Activated CD4-positive, alpha-beta T cell treated with anti-CD3 and anti-CD28 coated beads, Interleukin-2, amount 50 U/mL, for 48 hours (primary cell): ENCODE results near the gene SOAT2.
"Not testable (repeated sequence)": the region's sequence is repeated elsewhere in the genome, so short reads cannot be mapped to it uniquely, and the experiment has no call there.

ENCODE experiments used
- DNase-seq, 2 experiments: peaks; one replicate each; pipeline ENCODE4 v3.0.0-alpha.2; 2020

SOAT2 gene

DNA sequence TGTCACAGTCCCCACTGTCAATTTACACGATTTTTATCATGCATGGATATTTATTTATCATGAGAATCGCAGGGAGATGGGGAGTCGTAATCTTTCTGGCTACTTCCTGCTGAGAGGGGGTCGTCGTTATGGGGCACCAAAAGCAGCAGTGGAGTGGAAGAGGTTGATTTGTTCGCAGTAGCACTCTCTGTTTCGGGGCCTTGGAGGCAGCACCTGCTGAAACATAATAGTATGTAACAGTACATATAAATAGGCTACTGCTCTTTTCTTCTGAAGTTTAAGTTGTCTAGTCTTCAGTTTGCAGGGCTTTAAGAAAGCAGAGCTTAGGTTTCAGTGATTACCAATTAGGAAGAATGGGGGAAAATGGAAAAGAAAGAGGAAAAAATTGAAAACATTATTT lies 3.8 kb downstream of the SOAT2 start:
- no peak for DNase-seq

DNA sequence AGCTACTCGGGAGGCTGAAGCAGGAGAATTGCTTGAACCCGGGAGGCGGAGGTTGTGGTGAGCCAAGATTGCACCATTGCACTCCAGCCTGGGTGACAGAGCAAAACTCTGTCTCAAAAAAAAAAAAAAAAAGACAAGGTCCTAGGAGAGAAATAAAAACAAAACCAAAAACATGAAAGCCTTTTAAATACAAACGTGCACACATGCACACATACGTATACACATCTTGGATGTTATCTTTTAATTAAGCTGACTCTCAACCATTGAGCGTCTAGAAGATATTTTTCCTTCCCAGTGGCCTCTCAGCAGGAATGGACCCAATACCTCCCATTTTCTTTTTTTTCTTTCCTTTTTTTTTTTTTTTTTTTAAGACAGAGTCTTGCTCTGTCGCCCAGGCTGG lies 9.1 kb downstream of the SOAT2 start:
- DNase-seq: not testable (repeated sequence)

DNA sequence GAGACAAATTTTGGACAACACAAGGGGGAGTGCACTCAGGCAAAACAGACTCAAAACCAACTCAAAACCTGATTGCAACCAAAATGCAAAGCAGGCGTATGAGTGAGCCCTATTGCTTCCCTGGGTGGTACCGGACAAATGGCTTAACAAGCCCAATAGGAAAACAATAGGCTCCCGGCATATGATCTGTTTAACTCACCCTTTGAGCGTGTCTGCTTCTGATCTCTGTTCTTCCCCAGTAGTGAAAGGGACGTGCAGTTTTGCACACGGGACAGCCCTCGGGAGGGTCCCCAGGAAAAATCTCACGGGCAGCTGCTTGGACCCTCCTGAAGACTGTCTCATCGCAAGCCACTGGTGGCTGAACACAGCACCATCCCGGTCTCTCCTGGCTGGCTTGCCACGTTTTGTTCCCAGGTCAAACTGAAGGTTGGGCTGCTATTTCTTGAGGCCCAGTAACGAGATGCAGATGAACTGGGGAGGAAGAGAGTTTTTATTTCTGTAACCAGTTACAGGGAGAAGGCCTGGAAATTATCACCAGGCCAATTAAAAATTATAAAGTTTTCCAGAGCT lies 9.9 kb downstream of the SOAT2 start:
- DNase-seq: no peak

DNA sequence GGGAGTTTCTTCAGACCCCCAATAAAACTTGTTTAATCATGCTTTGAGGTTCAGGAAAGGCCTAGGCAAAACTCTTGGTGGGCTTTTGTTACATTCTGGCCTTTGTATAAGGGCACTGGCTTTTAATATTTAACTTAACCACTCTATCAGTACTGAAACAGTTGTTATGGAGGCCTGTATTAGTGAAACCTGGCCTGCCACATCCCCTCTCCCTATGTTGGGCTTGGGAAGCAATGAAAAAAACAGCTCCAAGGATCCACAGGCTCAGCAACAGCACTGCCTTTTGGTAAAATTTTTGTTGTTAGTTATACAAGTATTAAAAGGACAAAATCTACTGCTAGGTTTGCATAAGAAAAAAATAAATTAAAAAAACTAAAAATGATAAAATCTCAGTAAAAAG lies 10.7 kb downstream of the SOAT2 start:
- DNase-seq: no peak

DNA sequence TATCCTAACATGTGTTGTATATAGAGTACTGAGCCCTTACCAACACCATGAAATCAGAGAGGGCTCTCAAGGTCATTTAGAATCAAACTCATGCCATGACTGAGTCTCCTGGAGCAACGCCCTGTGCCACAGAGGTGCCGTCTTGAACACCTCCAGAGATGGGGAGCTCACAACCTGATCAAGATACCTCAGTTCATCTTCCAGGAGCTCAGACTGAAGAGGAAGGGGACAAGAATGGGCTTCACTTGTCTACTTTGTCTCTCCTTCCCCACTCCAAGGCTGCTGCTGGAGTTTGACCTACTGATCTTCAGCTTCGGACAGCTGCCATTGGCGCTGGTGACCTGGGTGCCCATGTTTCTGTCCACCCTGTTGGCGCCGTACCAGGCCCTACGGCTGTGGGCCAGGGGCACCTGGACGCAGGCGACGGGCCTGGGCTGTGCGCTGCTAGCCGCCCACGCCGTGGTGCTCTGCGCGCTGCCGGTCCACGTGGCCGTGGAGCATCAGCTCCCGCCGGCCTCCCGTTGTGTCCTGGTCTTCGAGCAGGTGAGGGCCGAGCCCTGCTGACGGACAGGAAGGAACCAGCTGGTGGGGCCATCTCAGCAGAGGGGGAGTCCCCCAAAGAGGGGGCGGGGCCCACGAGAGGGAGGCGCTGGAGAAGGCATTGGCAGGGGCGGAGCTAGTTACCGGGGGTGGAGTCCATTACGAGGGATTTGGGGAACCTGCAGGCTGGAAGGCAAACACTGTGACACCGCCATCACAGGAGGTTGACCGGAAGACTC lies 12.0 kb downstream of the SOAT2 start:
- no peak for DNase-seq

DNA sequence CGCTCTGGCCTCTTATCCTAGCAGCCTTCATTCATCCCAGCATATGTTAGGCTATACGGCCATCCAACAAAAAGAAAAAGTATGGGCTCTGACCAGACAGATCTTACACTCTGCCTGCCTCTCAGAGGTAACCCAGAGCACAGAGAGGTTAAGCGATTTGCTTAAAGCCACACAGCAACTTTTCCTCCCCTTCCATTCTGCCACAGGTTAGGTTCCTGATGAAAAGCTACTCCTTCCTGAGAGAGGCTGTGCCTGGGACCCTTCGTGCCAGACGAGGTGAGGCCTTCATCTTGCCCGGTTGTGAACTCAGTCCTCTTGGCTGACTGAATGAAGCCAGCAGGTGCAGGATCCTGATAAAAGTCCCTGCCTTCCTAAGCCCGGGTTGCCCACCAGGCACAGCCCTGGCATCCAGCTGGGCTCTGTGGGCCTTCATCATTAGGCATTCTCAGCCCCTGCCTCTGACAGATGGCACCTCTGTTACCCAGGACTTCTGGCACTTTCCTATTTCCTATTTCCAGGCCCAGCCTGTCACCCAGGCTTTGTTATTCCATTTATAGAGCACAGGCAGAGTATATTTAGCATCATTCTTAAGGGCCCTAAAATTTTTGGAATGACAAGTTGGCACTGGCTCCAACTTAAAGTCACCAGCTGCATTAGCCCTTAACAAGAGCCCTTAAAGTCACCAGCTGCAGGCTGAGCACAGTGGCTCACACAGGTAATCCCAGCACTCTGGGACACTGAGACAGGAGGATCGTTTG lies 12.8 kb downstream of the SOAT2 start:
- no peak for DNase-seq

DNA sequence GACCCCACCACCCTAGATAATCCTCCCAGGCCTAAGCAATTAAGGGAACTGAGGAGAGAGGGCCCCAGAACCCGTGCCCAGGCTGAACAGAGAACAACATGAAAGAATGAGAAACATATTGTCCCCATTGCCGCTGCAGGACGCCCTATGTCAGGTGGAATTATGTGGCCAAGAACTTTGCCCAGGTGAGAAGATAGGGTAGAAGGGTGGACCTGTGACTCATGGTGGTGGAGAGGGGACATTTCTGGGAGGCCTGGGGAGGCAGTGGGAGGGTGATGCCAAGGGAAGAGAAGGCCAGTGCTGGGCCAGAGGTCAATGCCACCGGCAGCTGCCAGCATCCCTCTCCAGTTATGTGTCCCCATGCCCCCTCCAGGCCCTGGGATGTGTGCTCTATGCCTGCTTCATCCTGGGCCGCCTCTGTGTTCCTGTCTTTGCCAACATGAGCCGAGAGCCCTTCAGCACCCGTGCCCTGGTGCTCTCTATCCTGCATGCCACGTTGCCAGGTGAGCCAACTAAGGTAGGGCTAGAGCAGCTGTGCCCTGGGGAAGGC lies 15.5 kb downstream of the SOAT2 start:
- no peak for DNase-seq

DNA sequence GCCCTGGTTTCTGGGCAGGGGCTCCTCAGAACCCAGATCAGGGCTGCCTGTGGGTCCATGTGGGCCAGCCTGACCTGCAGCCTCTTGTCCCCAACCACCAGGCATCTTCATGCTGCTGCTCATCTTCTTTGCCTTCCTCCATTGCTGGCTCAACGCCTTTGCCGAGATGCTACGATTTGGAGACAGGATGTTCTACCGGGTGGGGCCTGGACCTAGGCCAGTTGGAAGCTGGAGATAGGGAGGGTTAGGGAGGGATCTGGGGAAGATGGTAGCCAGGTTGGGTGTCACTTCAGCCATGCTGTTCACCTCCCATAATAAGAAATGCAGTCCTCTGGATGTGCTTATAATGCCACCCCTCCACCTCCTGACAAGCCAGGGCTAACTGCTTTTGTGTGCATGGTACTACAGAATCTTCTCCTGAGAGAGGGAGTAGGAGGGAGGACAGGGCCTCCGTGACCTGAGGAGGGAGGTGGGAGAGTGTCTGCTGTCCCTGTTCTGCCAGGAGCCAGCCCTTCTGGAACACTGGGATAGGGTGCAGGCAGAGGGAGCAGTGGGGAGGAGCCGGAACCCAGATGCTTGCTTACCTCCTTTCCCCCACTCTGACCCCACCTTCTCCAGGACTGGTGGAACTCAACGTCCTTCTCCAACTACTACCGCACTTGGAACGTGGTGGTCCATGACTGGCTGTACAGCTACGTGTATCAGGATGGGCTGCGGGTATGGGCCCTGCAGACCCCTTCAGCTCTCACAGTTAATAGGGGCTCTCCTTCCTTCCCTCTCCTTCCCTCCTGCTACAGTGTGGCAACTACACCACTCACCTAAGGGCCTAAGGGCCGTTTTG lies 17.6 kb downstream of the SOAT2 start:
- no peak for DNase-seq

DNA sequence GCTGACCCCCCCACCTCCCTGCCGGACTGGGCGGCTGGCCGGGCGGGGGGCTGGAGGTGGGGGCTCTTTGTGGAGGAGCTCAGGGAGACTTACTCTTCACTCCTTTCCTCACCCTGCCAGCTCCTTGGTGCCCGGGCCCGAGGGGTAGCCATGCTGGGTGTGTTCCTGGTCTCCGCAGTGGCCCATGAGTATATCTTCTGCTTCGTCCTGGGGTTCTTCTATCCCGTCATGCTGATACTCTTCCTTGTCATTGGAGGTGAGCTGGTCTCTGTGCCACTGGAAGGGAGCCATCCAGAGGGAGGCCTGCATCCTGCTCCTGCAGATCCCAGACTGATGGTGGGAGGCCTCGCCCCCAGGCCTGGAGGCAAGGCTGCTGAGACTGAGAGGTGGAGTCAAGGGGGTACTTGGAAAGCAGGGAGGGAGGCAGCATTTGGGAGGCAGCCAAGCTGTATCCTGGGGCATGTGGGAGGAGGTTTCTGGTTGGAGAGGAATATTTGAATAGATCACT lies 19.7 kb downstream of the SOAT2 start:
- DNase-seq: no peak

DNA sequence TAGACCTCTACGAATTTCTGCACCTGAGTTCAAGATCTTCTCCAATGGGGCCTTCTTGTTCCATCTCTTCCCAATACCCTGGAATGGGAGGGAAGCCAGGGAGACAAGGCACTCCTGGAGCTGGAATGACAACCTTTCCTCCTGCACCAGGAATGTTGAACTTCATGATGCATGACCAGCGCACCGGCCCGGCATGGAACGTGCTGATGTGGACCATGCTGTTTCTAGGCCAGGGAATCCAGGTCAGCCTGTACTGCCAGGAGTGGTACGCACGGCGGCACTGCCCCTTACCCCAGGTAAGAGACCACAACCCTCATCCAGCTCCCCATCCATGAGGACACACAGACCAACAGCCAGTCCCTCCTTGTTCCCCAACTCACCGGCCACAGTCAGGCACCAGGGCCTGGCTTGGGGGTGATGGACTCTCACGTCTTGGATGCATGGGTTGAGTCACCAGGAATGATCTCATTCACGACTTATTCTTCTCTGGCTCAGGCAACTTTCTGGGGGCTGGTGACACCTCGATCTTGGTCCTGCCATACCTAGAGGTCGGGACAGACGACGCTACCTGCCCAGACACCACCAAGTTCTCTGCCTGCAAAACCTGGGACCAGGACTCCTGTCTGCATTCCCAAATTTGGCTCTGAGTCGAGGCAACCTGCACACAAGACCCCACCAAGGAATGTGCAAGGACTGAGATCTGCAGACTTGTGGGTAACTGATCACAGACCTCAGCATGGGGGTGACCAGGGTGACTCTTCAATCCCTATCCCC lies 20.5 kb downstream of the SOAT2 start:
- no peak for DNase-seq

DNA sequence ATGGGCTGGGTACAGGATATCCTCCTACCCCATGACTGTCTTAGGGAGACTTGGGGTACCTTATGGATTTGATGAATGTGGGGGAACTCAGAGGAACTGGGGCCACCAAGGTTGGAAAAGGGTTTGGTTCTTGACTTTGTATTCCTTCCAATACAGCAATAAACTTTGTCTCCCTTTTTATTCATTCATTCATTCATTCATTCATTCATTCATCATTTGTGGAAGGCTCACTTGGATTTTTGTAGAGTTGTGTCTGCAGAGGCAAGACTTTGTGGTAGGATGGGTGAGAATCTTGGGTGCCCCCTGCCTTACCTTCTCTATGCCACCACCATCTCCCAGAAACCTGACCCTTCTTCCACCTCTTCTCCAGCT lies 21.1 kb downstream of the SOAT2 start:
- DNase-seq: no peak

DNA sequence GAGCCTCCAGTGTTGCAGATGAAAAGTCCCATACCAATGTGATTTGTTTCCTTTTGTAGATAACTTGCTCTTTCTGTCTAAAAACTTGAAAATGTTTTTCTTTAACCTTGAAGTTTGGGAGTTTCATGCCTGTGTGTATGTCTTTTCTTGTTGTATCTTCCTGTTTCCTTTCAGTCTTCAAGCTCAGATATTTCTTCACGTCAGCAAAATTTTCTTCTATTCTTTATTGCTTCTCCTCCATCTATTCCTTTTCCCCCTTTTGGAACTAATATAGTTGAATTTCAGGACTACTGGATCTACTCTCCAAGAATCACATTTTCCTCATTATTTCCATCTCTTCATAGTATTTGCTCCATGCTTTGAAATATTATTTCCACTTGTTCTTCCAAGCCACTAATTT lies 23.9 kb downstream of the SOAT2 start:
- DNase-seq: no peak

DNA sequence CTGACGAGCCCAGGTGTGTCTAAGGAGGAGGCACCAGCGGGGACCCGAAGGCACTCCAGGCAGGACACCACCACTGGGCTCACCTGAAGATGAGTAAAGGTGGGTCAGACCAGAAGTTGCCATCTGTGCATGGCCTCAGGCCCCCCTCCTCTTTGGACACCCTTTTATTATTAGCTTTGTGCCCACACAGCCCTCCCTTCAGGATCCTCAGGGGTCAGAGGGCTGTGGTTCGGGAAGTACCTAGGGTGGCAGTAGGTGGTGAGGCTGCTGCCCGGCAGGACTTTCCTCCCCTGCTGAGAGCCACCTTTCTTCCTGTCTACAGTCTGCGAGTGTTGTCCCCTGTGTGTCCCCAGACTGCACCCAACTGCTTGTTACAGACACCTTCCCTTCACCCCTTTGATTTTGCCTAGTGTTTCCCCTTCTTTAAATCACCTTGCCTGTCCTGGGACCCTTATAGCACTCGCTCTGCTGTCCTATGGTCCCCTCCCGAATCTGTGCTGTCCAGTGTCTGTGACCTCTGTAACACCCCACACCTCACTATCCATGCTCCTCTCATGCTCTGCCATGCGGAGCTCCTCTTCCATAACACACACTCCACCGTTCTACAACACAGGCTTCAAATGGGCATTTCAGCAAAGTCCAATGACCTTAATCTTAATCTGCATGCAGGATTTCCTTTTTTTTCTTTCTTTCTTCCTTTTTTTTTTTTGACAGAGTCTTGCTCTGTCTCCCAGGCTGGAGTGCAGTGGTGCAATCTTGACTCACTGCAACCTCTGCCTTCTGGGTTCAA lies 25.7 kb downstream of the SOAT2 start:
- DNase-seq: no peak

DNA sequence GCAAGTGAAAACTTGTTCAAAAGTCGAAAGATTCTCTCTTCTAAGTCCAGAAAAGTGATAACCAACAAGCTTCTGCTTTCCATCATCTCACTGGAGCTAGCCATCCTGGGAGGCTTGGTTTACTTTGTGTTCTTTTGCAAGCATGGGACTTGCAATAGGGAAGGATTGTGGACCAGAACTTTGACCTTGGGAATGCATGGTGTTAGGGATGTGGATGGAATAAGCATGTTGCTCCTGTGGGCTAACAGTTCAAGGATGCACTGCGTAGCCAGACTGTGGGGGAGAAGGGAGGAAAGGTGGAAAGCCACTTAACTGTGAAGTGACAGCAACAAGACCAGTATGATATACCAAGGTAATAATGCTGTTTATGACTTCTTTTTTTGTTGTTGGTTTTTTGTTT lies 28.6 kb downstream of the SOAT2 start:
- DNase-seq: no peak

DNA sequence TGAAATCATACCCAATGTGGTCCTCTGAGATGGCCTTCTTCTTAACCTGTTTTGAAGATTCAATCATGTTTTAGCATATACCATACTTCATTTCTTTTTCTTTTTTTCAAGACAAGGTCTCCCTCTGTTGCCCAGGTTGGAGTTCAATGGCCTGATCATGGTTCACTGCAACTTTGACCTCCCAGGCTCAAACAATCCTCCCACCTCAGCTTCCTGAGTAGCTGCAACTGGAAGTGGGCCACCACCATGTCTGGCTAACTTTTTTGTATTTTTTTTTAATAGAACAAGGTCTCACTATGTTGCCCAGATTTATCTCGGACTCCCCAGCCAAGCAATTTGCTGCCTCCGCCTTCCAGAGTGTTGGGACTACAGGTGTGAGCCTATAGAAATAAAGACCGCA lies 30.4 kb downstream of the SOAT2 start:
- DNase-seq: no peak

DNA sequence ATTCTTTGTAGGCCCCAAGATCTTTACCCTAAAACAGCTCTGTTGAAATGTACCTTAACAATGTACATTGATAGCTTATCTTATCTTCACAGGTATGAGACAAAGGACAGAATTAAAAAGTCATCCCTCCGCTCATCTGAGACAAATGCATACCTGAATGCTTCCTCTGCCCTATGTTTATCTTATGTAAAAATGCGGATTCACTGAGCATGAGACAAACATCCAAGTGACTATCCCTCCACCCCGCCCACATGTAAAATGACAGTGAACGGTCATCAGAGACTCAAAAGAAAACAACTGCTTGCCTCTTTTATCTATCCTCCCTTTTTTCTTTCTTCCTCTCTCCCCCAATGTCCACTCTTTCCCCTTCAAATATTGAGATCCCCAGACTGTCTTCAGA lies 40.1 kb downstream of the SOAT2 start:
- DNase-seq: no peak

DNA sequence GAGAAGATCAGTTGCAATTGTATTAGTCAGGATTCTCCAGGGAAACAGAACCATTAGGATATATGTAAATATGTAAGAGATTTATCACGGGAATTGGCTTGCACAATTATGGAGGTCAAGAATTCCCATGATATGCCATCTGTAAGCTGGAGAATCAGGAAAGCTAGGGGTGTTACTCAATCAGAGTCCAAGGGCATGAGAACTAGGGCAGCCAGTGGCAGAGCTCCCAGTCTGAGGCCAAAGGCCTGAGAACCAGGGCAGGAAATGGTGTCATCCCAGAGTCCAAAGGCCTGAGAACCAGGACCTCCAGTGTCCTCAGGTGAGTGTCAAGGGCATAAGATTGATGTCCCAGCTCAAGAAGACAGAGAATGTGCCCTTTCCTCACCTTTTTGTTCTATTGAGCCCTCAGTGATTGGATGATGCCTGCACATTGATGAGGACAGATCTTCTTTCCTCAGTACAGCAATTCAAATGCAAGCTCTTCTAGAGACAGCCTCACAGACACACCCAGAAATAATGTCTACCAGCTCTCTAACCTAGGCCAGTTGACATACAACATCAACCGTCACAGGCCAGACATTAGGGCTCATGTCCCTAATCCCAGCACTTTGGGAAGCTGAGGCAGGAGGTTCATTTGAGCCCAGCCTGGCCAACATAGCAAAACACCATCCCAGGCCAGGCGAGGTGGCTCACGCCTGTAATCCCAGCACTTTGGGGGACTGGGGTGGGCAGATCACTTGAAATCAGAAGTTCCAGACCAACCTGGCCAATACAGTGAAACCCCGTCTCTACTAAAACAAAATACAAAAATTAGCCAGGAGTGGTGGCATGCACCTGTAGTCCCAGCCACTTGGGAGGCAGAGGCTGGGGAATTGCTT lies 42.3 kb downstream of the SOAT2 start:
- DNase-seq: no peak

DNA sequence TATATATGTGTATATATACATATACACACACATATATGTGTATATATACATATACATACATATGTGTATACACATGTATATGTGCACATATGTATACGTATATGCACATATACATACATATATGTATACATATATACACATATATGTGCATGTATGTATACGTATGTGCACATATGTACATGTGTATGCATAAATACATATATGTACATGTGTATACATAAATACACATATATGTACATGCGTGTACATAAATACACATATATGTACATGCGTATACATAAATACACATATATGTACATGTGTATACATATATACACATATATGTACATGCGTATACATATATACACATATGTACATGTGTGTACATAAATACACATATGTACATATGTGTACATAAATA lies 43.9 kb downstream of the SOAT2 start:
- no peak for DNase-seq

DNA sequence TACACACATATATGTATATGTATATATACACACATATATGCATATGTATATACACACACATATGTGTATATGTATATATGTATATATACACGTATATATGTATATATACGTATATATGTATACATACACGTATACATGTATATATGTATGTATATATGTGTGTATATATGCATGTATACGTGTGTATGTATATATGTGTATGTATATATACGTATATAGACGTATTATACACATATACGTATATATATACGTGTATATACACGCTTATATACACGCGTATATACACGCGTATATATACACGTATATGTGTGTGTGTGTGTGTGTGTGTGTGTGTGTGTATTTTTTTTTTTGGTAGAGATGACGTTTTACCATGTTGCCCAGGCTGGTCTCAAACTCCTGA lies 44.4 kb downstream of the SOAT2 start:
- no peak for DNase-seq

DNA sequence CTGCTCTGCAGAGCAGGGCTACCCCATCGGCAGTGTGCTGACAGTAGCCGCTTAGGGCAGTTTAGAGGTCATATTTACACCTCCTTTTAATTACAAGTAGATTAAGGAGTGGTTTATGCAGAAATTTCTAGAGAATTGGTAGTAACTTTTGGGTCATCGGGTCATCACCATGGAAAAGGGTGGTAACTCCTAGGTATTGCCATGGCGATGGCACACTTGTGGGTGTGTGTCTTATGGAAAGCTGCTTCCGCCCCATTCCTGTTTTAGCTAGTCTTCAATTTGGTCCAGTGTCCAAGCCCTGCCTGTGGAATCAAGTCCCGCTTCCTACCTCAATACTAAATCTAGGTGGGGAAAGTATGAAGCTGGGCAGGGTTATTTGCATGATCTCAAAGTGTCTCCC lies 47.8 kb downstream of the SOAT2 start:
- no peak for DNase-seq
